ENCODE results near the gene LIN54. TPM values are rescaled to one million over a fixed set of nuclear protein-coding genes. Genes with fewer than 3 reads are reported as not detected.
A peak's percentile ranks its signal among the peaks of the same experiment; 100 is the strongest.
"Not testable (repeated sequence)": the region's sequence is repeated elsewhere in the genome, so short reads cannot be mapped to it uniquely, and the experiment has no call there.

Gene LIN54
- 10 to 100 TPM in 2 of 4 donors, 1 to 10 TPM in 2; 4.8 to 18.2 (median 9.2) TPM for total RNA-seq

GRCh38 chr4:83010522-83011318 is at the start of gene LIN54:
Gene LIN54, minus strand, starts transcription at chr4:83010823. Its CDS starts 25,979 bp downstream, at chr4:82984844.
- 0% methylated on average over 2 to 33 of the region's 54 CpGs for WGBS, 2 donors (ENCODE audit: low coverage in 1 of 2)
- H3K36me3 ChIP-seq = no peaks in the 10 kb centered on the region
- H3K4me3 ChIP-seq = peak within 1 kb of the TSS; percentile 91 to 97 (median 93)
- peak within 1 kb of the TSS; percentile 95 to 98 (median 97) for H3K27ac ChIP-seq
- intact Hi-C loops (cut with DNase I; ENCODE audit: low total_unique reads) = loop anchor here (5.0 kb wide), 1 partner anchor 108 kb away; the partner anchor contains the start of gene THAP9
- H3K9me3 ChIP-seq = no peaks in the 10 kb centered on the region
- no peaks in the 10 kb centered on the region for H3K27me3 ChIP-seq
- DNase-seq = peak; percentile 88
- peaks cover 18 to 38% (median 32%) of the 10 kb centered on the region in 4 donors for H3K4me1 ChIP-seq
- in situ Hi-C loops (cut with MboI; ENCODE audit: low pct_ligation_motif_present in 1 of 4, low pct_unique_long_range_greater_than_20kb in 1 of 4, low sequenced_read_pairs in 3 of 4) = loop anchor here in 1 of 4 donors (10.0 kb wide), 1 partner anchor 116 kb away; the partner anchor contains the start of gene SEC31A
- TF ChIP-seq POLR2AphosphoS5 (IDR thresholded peaks at IDR 0.05) (peak in 1 of 3 donors; percentile 27), POLR2A (IDR thresholded peaks at IDR 0.05) (peak; percentile 40), EP300 (IDR thresholded peaks at IDR 0.05; ENCODE audit: low read depth) (no peak), CTCF (IDR thresholded peaks at IDR 0.05) (peak in 1 of 5 experiments; percentile 0)

- no peak overlapping the region for H3K4me3 ChIP-seq
- H3K9me3 ChIP-seq = no peaks in the 10 kb centered on the region
- no peak overlapping the region for H3K27ac ChIP-seq
- in situ Hi-C loops (cut with MboI; ENCODE audit: low pct_ligation_motif_present in 1 of 4, low pct_unique_long_range_greater_than_20kb in 1 of 4, low sequenced_read_pairs in 3 of 4) (no loop called here), intact Hi-C loops (cut with DNase I; ENCODE audit: low total_unique reads) (no loop called here)
- H3K27me3 ChIP-seq = no peaks in the 10 kb centered on the region
- DNase-seq = no peak
- no peaks in the 10 kb centered on the region for H3K4me1 ChIP-seq
- TF ChIP-seq EP300 (IDR thresholded peaks at IDR 0.05; ENCODE audit: low read depth) (no peak), CTCF (IDR thresholded peaks at IDR 0.05) (peak in 4 of 5 experiments; percentile 13 to 45 (median 32)), POLR2A (IDR thresholded peaks at IDR 0.05) (no peak), POLR2AphosphoS5 (IDR thresholded peaks at IDR 0.05) (no peak)
- H3K36me3 ChIP-seq = peaks cover 0 to 29% (median 9%) of the 10 kb centered on the region in 4 donors
Observed at GRCh38 chr4:83054928-83055327, 44.3 kb upstream of the LIN54 start.

GRCh38 chr4:83048781-83049180 is 38.2 kb upstream of the LIN54 start:
- in situ Hi-C loops (cut with MboI; ENCODE audit: low pct_ligation_motif_present in 1 of 4, low pct_unique_long_range_greater_than_20kb in 1 of 4, low sequenced_read_pairs in 3 of 4) = loop anchor here in 2 of 4 donors (25.0 kb wide), 3 partner anchors 389 to 586 kb away; partner anchors contain the start of genes HELQ (in 1 of the 2) and MRPS18C (in 1 of the 2)
- H3K36me3 ChIP-seq = peaks cover 0 to 12% (median 5%) of the 10 kb centered on the region in 4 donors

GRCh38 chr4:83046693-83047473 is 36.3 kb upstream of the LIN54 start:
- Histone ChIP-seq H3K9me3 (no peaks in the 10 kb centered on the region), H3K4me3 (no peak overlapping the region), H3K27ac (no peak overlapping the region), H3K27me3 (no peaks in the 10 kb centered on the region), H3K4me1 (peaks cover 0 to 9% (median 0%) of the 10 kb centered on the region in 4 donors), H3K36me3 (peaks cover 0 to 11% (median 3%) of the 10 kb centered on the region in 4 donors)
- no peak for TF ChIP-seq POLR2A (IDR thresholded peaks at IDR 0.05)
- TF ChIP-seq POLR2AphosphoS5 (IDR thresholded peaks at IDR 0.05) = no peak
- TF ChIP-seq EP300 (IDR thresholded peaks at IDR 0.05; ENCODE audit: low read depth) = no peak
- no peak for TF ChIP-seq CTCF (IDR thresholded peaks at IDR 0.05)
- DNase-seq = peak; percentile 41
- intact Hi-C loops (cut with DNase I; ENCODE audit: low total_unique reads) (no loop called here), in situ Hi-C loops (cut with MboI; ENCODE audit: low pct_ligation_motif_present in 1 of 4, low pct_unique_long_range_greater_than_20kb in 1 of 4, low sequenced_read_pairs in 3 of 4) (loop anchor here in 2 of 4 donors (25.0 kb wide), 3 partner anchors 390 to 585 kb away; partner anchors contain the start of genes HELQ (in 1 of the 2) and MRPS18C (in 1 of the 2))
- WGBS, 2 donors (ENCODE audit: low coverage in 1 of 2) = 64 to 68% methylated on average over 8 of the region's 8 CpGs

More at GRCh38 chr4:83048781-83049180, 38.2 kb upstream of the LIN54 start:
- H3K4me1 ChIP-seq; H3K9me3 ChIP-seq; intact Hi-C loops (cut with DNase I; ENCODE audit: low total_unique reads); H3K27ac ChIP-seq; DNase-seq; H3K4me3 ChIP-seq; H3K27me3 ChIP-seq: not testable (repeated sequence)
- WGBS, 2 donors (ENCODE audit: low coverage in 1 of 2) = 91 to 94% methylated on average over 8 of the region's 8 CpGs
